Measurements from ENCODE around the gene NUDT3.
"Not testable (repeated sequence)": the region's sequence is repeated elsewhere in the genome, so short reads cannot be mapped to it uniquely, and the experiment has no call there.

NUDT3 gene

GRCh38 chr6:34260576-34261267 lies 131.7 kb downstream of the NUDT3 start:
- peaks cover 0 to 5% (median 0%) of the 10 kb centered on the region in 3 donors for H3K9me3 ChIP-seq
- no peaks in the 10 kb centered on the region for H3K27me3 ChIP-seq
- no peaks in the 10 kb centered on the region for H3K4me1 ChIP-seq
- H3K4me3 ChIP-seq = no peak overlapping the region
- H3K36me3 ChIP-seq = no peaks in the 10 kb centered on the region
- no peak for TF ChIP-seq CTCF (IDR thresholded peaks at IDR 0.05)
- intact Hi-C loops (cut with DNase I; ENCODE audit: low total_unique reads) = no loop called here
- no peak overlapping the region for H3K27ac ChIP-seq
- peak in 1 of 2 donors; percentile 40 for DNase-seq

- TF ChIP-seq CTCF (IDR thresholded peaks at IDR 0.05) = no peak
- Histone ChIP-seq H3K4me3 (no peak overlapping the region), H3K27me3 (no peaks in the 10 kb centered on the region), H3K4me1 (no peaks in the 10 kb centered on the region), H3K36me3 (no peaks in the 10 kb centered on the region), H3K9me3 (no peaks in the 10 kb centered on the region), H3K27ac (no peak overlapping the region)
- peak in 1 of 2 donors; percentile 3 for DNase-seq
- intact Hi-C loops (cut with DNase I; ENCODE audit: low total_unique reads) = no loop called here
Observed at GRCh38 chr6:34259529-34260069, 132.9 kb downstream of the NUDT3 start.

GRCh38 chr6:34252395-34252794 lies 140.1 kb downstream of the NUDT3 start:
- H3K36me3 ChIP-seq; DNase-seq; intact Hi-C loops (cut with DNase I; ENCODE audit: low total_unique reads): not testable (repeated sequence)

GRCh38 chr6:34249469-34250261 lies 142.8 kb downstream of the NUDT3 start:
- Histone ChIP-seq H3K36me3 (no peaks in the 10 kb centered on the region), H3K27me3 (no peaks in the 10 kb centered on the region), H3K27ac (peak overlapping the region; percentile 87 to 92), H3K4me3 (peak overlapping the region; percentile 80 to 83), H3K4me1 (peaks cover 7 to 24% (median 15%) of the 10 kb centered on the region in 4 donors), H3K9me3 (no peaks in the 10 kb centered on the region)
- no peak for TF ChIP-seq CTCF (IDR thresholded peaks at IDR 0.05)
- DNase-seq = no peak
- intact Hi-C loops (cut with DNase I; ENCODE audit: low total_unique reads) = loop anchor here (2.0 to 5.0 kb wide), 4 partner anchors 41 to 168 kb away; partner anchors contain the start of gene NUDT3

More at GRCh38 chr6:34252395-34252794, 140.1 kb downstream of the NUDT3 start:
- peaks cover 7 to 20% (median 12%) of the 10 kb centered on the region in 4 donors for H3K4me1 ChIP-seq
- H3K9me3 ChIP-seq, H3K27ac ChIP-seq, H3K4me3 ChIP-seq, H3K27me3 ChIP-seq: not testable (repeated sequence)

GRCh38 chr6:34248727-34249468 lies 143.6 kb downstream of the NUDT3 start, which contains the start of gene SMIM29:
TSS of gene SMIM29 (minus strand) at chr6:34249006. CDS start at chr6:34247791, 1,215 bp downstream.
- Histone ChIP-seq H3K4me1 (peaks cover 7 to 32% (median 23%) of the 10 kb centered on the region in 4 donors), H3K4me3 (peak within 1 kb of the TSS; percentile 80 to 83), H3K27ac (peak within 1 kb of the TSS; percentile 87 to 92), H3K9me3 (no peaks in the 10 kb centered on the region), H3K36me3 (no peaks in the 10 kb centered on the region), H3K27me3 (no peaks in the 10 kb centered on the region)
- DNase-seq = peak; percentile 95 to 99
- peak; percentile 96 to 98 for TF ChIP-seq CTCF (IDR thresholded peaks at IDR 0.05)
- intact Hi-C loops (cut with DNase I; ENCODE audit: low total_unique reads) = loop anchor here (5.0 kb wide), 3 partner anchors 52 to 168 kb away; partner anchors contain the start of gene NUDT3
